GM21423 (cell line): Measurements from ENCODE around the gene DPP7.
"Not testable (repeated sequence)": the region's sequence is repeated elsewhere in the genome, so short reads cannot be mapped to it uniquely, and the experiment has no call there.

ENCODE experiments used
- ATAC-seq: cut with Tn5 transposase; IDR thresholded peaks from one replicate; pipeline ENCODE4 v1.9.1; 2021; ENCODE audit warnings: mild to moderate bottlenecking, moderate library complexity; ENCODE audit not compliant: unreplicated experiment

Gene DPP7

GRCh38 chr9:137148242-137148641 lies 33.7 kb upstream of the DPP7 start:
- ATAC-seq = no peak

GRCh38 chr9:137147793-137148160 lies 33.2 kb upstream of the DPP7 start:
- ATAC-seq = no peak

- ATAC-seq = no peak
Measured at GRCh38 chr9:137147091-137147792, 32.7 kb upstream of the DPP7 start.

GRCh38 chr9:137146527-137146918 lies 32.0 kb upstream of the DPP7 start:
- no peak for ATAC-seq

- no peak for ATAC-seq
Measured at GRCh38 chr9:137145731-137146526, 31.4 kb upstream of the DPP7 start.

GRCh38 chr9:137143459-137143858 lies 28.9 kb upstream of the DPP7 start:
- ATAC-seq = no peak

GRCh38 chr9:137141976-137142936 lies 27.7 kb upstream of the DPP7 start:
- ATAC-seq = no peak

GRCh38 chr9:137141050-137141810 lies 26.7 kb upstream of the DPP7 start:
- ATAC-seq = no peak

- ATAC-seq = no peak
Measured at GRCh38 chr9:137140151-137141012, 25.8 kb upstream of the DPP7 start.

- no peak for ATAC-seq
Measured at GRCh38 chr9:137139468-137140150, 25.1 kb upstream of the DPP7 start.

- ATAC-seq = no peak
Measured at GRCh38 chr9:137138722-137139467, 24.4 kb upstream of the DPP7 start, which contains the start of gene GRIN1. TSS of gene GRIN1 (plus strand) at chr9:137139154. CDS start at chr9:137139487, 333 bp downstream.

GRCh38 chr9:137138058-137138721 lies 23.7 kb upstream of the DPP7 start:
- ATAC-seq = no peak

GRCh38 chr9:137136881-137137607 lies 22.5 kb upstream of the DPP7 start:
- ATAC-seq = no peak

- no peak for ATAC-seq
Measured at GRCh38 chr9:137136261-137136880, 21.8 kb upstream of the DPP7 start.

- ATAC-seq = not testable (repeated sequence)
Measured at GRCh38 chr9:137135154-137135553, 20.6 kb upstream of the DPP7 start.

- no peak for ATAC-seq
Measured at GRCh38 chr9:137134191-137134590, 19.7 kb upstream of the DPP7 start.
